ENCODE data around the gene CYP2C8.

- TF ChIP-seq CTCF (conservative IDR thresholded peaks at IDR 0.05; ENCODE audit: low read length) (no peak), EZH2phosphoT487 (IDR thresholded peaks at IDR 0.05; ENCODE audit: borderline replicate concordance, low read depth, low read length) (no peak)
Measured at GRCh38 chr10:94989192-94989591, 80.1 kb downstream of the CYP2C8 start.
